Chondrocyte (in vitro differentiated cells): ENCODE measurements around the gene CREB5. TPM values are rescaled to one million over a fixed set of nuclear protein-coding genes. Genes with fewer than 3 reads are reported as not detected.

Experiments
- DNase-seq: peaks from one replicate; pipeline ENCODE4 v3.0.0; 2021; ENCODE audit warnings: mixed read lengths, low spot score
- H3K27ac Mint-ChIP-seq: one replicate; pipeline ENCODE4 v1.8.0; 2021; ENCODE audit warnings: mild to moderate bottlenecking, moderate library complexity, mixed read lengths; ENCODE audit not compliant: unreplicated experiment
- H3K27me3 Mint-ChIP-seq: 2 replicates; pipeline ENCODE4 v1.8.0; 2021; ENCODE audit warnings: low read depth, mixed read lengths
- H3K36me3 Mint-ChIP-seq: 2 replicates; pipeline ENCODE4 v1.8.0; 2021; ENCODE audit warnings: low read depth, mixed read lengths
- H3K4me1 Mint-ChIP-seq: 2 replicates; pipeline ENCODE4 v1.8.0; 2021; ENCODE audit warnings: low read depth, mild to moderate bottlenecking, mixed read lengths
- H3K4me3 Mint-ChIP-seq: one replicate; pipeline ENCODE4 v1.8.0; 2021; ENCODE audit warnings: mild to moderate bottlenecking, moderate library complexity, mixed read lengths; ENCODE audit not compliant: unreplicated experiment
- H3K9me3 Mint-ChIP-seq: 2 replicates; pipeline ENCODE4 v1.8.0; 2021; ENCODE audit warnings: low read depth, mixed read lengths
- total RNA-seq: library from RNA; stranded (reverse); gene quantifications from 3 replicates; pipeline ENCODE4 v1.2.1, GENCODE V29; 2021
- TF ChIP-seq, protein P1 (sequence below): fragments of 200-600 bp; sonication (generic); IDR thresholded peaks from 2 replicates; pipeline ENCODE4 v1.5.0; 2021; ENCODE audit warnings: antibody characterized with exemption, mild to moderate bottlenecking, moderate library complexity

CREB5 gene
- total RNA-seq, 1 donor from 2014 or later: 8.2 TPM

DNA sequence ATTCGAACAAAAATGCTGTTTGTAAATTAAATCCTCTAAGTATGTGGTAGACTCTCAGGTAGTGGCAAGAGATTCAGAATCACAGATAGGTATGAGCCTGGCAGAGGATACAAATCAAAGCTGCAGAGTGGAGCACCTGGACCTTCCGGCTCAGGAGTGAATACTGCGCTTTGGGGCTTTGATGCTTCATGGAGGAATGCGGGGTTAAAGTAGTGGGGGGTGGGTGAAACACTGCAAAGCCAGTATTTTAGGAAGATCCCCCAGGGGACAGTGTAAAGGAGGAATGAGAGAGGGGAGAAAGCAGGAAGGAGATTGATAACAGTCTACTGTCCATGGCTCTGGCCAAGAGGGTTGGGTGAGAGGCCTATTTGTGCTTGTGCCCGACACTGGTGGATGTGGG, 43.2 kb downstream of the CREB5 start:
- H3K36me3 Mint-ChIP-seq: peaks cover 1% of the 10 kb centered on the region
- TF ChIP-seq, protein P1, sequence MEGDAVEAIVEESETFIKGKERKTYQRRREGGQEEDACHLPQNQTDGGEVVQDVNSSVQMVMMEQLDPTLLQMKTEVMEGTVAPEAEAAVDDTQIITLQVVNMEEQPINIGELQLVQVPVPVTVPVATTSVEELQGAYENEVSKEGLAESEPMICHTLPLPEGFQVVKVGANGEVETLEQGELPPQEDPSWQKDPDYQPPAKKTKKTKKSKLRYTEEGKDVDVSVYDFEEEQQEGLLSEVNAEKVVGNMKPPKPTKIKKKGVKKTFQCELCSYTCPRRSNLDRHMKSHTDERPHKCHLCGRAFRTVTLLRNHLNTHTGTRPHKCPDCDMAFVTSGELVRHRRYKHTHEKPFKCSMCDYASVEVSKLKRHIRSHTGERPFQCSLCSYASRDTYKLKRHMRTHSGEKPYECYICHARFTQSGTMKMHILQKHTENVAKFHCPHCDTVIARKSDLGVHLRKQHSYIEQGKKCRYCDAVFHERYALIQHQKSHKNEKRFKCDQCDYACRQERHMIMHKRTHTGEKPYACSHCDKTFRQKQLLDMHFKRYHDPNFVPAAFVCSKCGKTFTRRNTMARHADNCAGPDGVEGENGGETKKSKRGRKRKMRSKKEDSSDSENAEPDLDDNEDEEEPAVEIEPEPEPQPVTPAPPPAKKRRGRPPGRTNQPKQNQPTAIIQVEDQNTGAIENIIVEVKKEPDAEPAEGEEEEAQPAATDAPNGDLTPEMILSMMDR: no peak
- H3K27ac Mint-ChIP-seq: no peak overlapping the region
- no peaks in the 10 kb centered on the region for H3K4me1 Mint-ChIP-seq
- no peak for DNase-seq
- no peaks in the 10 kb centered on the region for H3K9me3 Mint-ChIP-seq
- no peak overlapping the region for H3K4me3 Mint-ChIP-seq
- no peaks in the 10 kb centered on the region for H3K27me3 Mint-ChIP-seq

DNA sequence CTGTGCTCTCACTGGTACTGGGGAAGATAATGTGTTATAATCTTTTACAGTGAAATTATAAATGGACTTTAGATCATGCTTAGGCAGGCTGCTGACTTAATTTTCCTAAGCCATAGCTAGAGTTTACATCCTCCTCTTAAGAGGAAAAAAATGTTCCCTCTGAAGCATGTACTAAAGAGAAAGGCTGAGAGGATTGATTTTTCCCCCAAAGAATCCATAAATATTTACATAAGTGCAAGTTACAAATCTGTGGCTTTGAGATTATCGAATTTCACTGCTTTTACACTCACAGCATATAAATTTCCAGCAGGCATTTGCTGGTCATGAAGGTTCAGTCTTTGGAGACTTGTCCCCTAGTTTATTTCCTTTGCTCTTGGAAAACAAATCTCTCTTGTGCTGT, 43.7 kb downstream of the CREB5 start:
- Mint-ChIP-seq H3K27me3 (no peaks in the 10 kb centered on the region), H3K36me3 (peaks cover 3% of the 10 kb centered on the region), H3K9me3 (no peaks in the 10 kb centered on the region), H3K4me3 (no peak overlapping the region), H3K27ac (no peak overlapping the region), H3K4me1 (no peaks in the 10 kb centered on the region)
- TF ChIP-seq, protein P1: no peak
- no peak for DNase-seq

DNA sequence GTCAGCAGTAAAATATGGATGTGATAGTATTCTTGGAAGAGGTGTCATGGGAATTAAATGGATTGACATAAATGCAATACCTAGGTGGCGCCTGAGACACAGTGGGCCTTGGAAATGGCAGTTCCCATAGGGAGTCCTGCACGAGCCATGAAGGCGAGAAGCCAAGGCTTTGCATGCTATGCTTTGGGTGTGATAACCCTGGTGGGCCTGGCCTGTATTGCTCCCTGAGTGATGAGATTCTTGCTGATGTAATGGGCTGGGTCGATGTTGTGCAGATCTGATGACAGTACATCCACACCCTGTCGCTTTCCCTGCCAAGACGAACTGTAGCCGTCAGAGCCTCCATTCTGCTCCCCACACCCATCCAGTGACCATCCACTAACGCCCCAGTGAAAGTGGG, 46.4 kb downstream of the CREB5 start:
- Mint-ChIP-seq H3K27me3 (no peaks in the 10 kb centered on the region), H3K4me1 (no peaks in the 10 kb centered on the region), H3K36me3 (peaks cover 5% of the 10 kb centered on the region), H3K27ac (no peak overlapping the region), H3K9me3 (peaks cover 4% of the 10 kb centered on the region), H3K4me3 (no peak overlapping the region)
- TF ChIP-seq, protein P1: peak; percentile 10
- no peak for DNase-seq

DNA sequence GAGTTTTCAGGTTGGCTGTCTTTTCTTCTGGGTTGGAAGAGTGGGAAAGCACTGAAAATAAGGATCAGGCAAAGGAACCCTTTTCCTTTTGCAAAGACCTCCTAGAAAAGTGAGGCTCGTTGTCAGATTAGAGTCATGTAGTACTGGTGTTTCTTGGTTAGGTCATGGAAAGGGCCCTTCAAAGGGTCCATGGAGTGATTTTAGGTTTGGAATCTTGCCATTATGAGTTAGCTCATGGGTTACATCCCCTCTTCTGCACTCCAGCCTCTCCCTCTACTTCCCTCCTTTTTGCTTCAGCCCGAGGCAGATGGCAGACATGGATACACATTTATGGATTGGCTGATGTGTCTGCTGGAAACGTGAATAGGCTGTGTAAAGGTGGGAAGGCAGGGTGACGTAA, 47.0 kb downstream of the CREB5 start:
- no peaks in the 10 kb centered on the region for H3K27me3 Mint-ChIP-seq
- peaks cover 5% of the 10 kb centered on the region for H3K36me3 Mint-ChIP-seq
- H3K4me3 Mint-ChIP-seq: no peak overlapping the region
- H3K27ac Mint-ChIP-seq: no peak overlapping the region
- no peaks in the 10 kb centered on the region for H3K4me1 Mint-ChIP-seq
- peaks cover 6% of the 10 kb centered on the region for H3K9me3 Mint-ChIP-seq
- DNase-seq: no peak
- TF ChIP-seq, protein P1: no peak

DNA sequence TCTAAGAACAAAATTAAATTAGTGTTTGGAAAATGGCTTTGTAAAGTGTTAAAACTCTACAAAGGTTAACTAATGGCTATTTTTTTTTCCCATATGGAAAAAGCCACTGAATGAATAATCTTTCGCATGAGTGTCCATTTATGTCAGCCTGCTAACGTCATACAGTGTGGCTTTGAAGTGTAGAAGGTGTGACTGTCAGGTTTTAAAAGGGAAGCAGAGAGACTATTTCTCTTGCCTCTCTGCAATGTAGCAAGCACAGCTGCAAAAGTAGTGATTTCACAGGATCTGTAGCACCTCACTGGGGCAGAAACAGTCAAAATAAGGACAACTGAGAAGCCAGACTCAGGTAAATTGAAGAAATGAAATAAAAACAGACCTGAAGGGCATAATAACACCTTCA, 53.4 kb downstream of the CREB5 start:
- TF ChIP-seq, protein P1: no peak
- Mint-ChIP-seq H3K4me1 (no peaks in the 10 kb centered on the region), H3K27ac (no peak overlapping the region), H3K27me3 (no peaks in the 10 kb centered on the region), H3K9me3 (peaks cover 6% of the 10 kb centered on the region), H3K4me3 (no peak overlapping the region), H3K36me3 (peaks cover 2% of the 10 kb centered on the region)
- DNase-seq: no peak
